Chondrocyte (in vitro differentiated cells): ENCODE measurements around the gene U2AF1L4. TPM values are rescaled to one million over a fixed set of nuclear protein-coding genes. Genes with fewer than 3 reads are reported as not detected.

Experiments
- DNase-seq: peaks from one replicate; pipeline ENCODE4 v3.0.0; 2021; ENCODE audit warnings: mixed read lengths, low spot score
- H3K27ac Mint-ChIP-seq: one replicate; pipeline ENCODE4 v1.8.0; 2021; ENCODE audit warnings: mild to moderate bottlenecking, moderate library complexity, mixed read lengths; ENCODE audit not compliant: unreplicated experiment
- H3K27me3 Mint-ChIP-seq: 2 replicates; pipeline ENCODE4 v1.8.0; 2021; ENCODE audit warnings: low read depth, mixed read lengths
- H3K36me3 Mint-ChIP-seq: 2 replicates; pipeline ENCODE4 v1.8.0; 2021; ENCODE audit warnings: low read depth, mixed read lengths
- H3K4me1 Mint-ChIP-seq: 2 replicates; pipeline ENCODE4 v1.8.0; 2021; ENCODE audit warnings: low read depth, mild to moderate bottlenecking, mixed read lengths
- H3K4me3 Mint-ChIP-seq: one replicate; pipeline ENCODE4 v1.8.0; 2021; ENCODE audit warnings: mild to moderate bottlenecking, moderate library complexity, mixed read lengths; ENCODE audit not compliant: unreplicated experiment
- H3K9me3 Mint-ChIP-seq: 2 replicates; pipeline ENCODE4 v1.8.0; 2021; ENCODE audit warnings: low read depth, mixed read lengths
- CTCF ChIP-seq: fragments of 200-600 bp; sonication (generic); IDR thresholded peaks from 2 replicates; pipeline ENCODE4 v1.5.0; 2021; ENCODE audit warnings: antibody characterized with exemption, mild to moderate bottlenecking, moderate library complexity
- total RNA-seq: library from RNA; stranded (reverse); gene quantifications from 3 replicates; pipeline ENCODE4 v1.2.1, GENCODE V29; 2021

The U2AF1L4 gene
- total RNA-seq, 1 donor from 2014 or later = 24.7 TPM

GRCh38 chr19:35755131-35755549, 9.9 kb upstream of the U2AF1L4 start:
- H3K9me3 Mint-ChIP-seq = no peaks in the 10 kb centered on the region
- H3K36me3 Mint-ChIP-seq = peaks cover 8% of the 10 kb centered on the region
- H3K27me3 Mint-ChIP-seq = no peaks in the 10 kb centered on the region
- H3K4me3 Mint-ChIP-seq = no peak overlapping the region
- H3K4me1 Mint-ChIP-seq = peaks cover 40% of the 10 kb centered on the region
- no peak for TF ChIP-seq CTCF
- no peak for DNase-seq
- H3K27ac Mint-ChIP-seq = peak overlapping the region; percentile 53

GRCh38 chr19:35754370-35755130, 9.3 kb upstream of the U2AF1L4 start:
- H3K27me3 Mint-ChIP-seq = no peaks in the 10 kb centered on the region
- H3K9me3 Mint-ChIP-seq = no peaks in the 10 kb centered on the region
- H3K4me3 Mint-ChIP-seq = no peak overlapping the region
- peaks cover 8% of the 10 kb centered on the region for H3K36me3 Mint-ChIP-seq
- DNase-seq = no peak
- peaks cover 42% of the 10 kb centered on the region for H3K4me1 Mint-ChIP-seq
- H3K27ac Mint-ChIP-seq = peak overlapping the region; percentile 53
- TF ChIP-seq CTCF = no peak

GRCh38 chr19:35753634-35754369, 8.6 kb upstream of the U2AF1L4 start:
- peaks cover 8% of the 10 kb centered on the region for H3K36me3 Mint-ChIP-seq
- DNase-seq = peak; percentile 86
- TF ChIP-seq CTCF = no peak
- H3K27ac Mint-ChIP-seq = no peak overlapping the region
- no peaks in the 10 kb centered on the region for H3K9me3 Mint-ChIP-seq
- H3K4me1 Mint-ChIP-seq = peaks cover 40% of the 10 kb centered on the region
- no peak overlapping the region for H3K4me3 Mint-ChIP-seq
- no peaks in the 10 kb centered on the region for H3K27me3 Mint-ChIP-seq

- DNase-seq = peak; percentile 87
- H3K27me3 Mint-ChIP-seq = no peaks in the 10 kb centered on the region
- no peak overlapping the region for H3K4me3 Mint-ChIP-seq
- no peaks in the 10 kb centered on the region for H3K9me3 Mint-ChIP-seq
- peaks cover 45% of the 10 kb centered on the region for H3K4me1 Mint-ChIP-seq
- no peak overlapping the region for H3K27ac Mint-ChIP-seq
- peaks cover 8% of the 10 kb centered on the region for H3K36me3 Mint-ChIP-seq
- no peak for TF ChIP-seq CTCF
Measured at GRCh38 chr19:35752746-35753350, 7.6 kb upstream of the U2AF1L4 start.
